Thoracic aorta (tissue), 2 donors: ENCODE results near the gene LRP2. TPM values are rescaled to one million over a fixed set of nuclear protein-coding genes. Genes with fewer than 3 reads are reported as not detected.
"Not testable (repeated sequence)": the region's sequence is repeated elsewhere in the genome, so short reads cannot be mapped to it uniquely, and the experiment has no call there.

ENCODE experiments used
- ATAC-seq: fragments of 150-250 bp; one replicate; pipeline ENCODE4 v1.8.0; 2017; ENCODE audit warnings: low read depth; ENCODE audit not compliant: insufficient number of reproducible peaks, low FRiP score
- DNase-seq: peaks from one replicate; pipeline ENCODE4 v3.0.0-alpha.2; 2020; ENCODE audit warnings: low spot score
- H3K27ac ChIP-seq, 2 donors: fragments of 200-600 bp; sonication (generic); 1 replicate in 1 of 2; 2 replicates in 1 of 2; pipeline ENCODE4 v1.5.1; 2016; ENCODE audit warnings: mild to moderate bottlenecking in 2 of 2, moderate library complexity in 2 of 2
- H3K27me3 ChIP-seq: fragments of 200-600 bp; sonication (generic); replicated peaks from 2 replicates; pipeline ENCODE4 v1.6.0; 2016; ENCODE audit warnings: mild to moderate bottlenecking; ENCODE audit not compliant: insufficient read depth
- H3K36me3 ChIP-seq: fragments of 200-600 bp; sonication (generic); one replicate; pipeline ENCODE4 v1.5.1; 2016
- H3K4me1 ChIP-seq, 2 donors: fragments of 200-600 bp; sonication (generic); 1 replicate in 1 of 2; 2 replicates in 1 of 2; pipeline versions ENCODE4 v1.5.1 to v1.6.0; 2016; ENCODE audit warnings: low read depth in 2 of 2, mild to moderate bottlenecking in 1 of 2; ENCODE audit not compliant: control insufficient read depth in 1 of 2
- H3K4me3 ChIP-seq: fragments of 200-600 bp; sonication (generic); 2 replicates; pipeline ENCODE4 v1.5.1; 2016; ENCODE audit warnings: mild to moderate bottlenecking
- H3K9me3 ChIP-seq: fragments of 200-600 bp; sonication (generic); 2 replicates; pipeline ENCODE4 v1.5.1; 2016
- CTCF ChIP-seq: fragments of 200-600 bp; sonication (generic); IDR thresholded peaks from one replicate; pipeline ENCODE4 v1.5.1; 2019; ENCODE audit warnings: antibody characterized with exemption
- total RNA-seq, 2 donors: library from RNA; depleted of rRNA; stranded (reverse); fragments of >200 nt; gene quantifications; one replicate each; pipeline versions ENCODE4 v1.1.0 to v1.2.3, GENCODE V29; 2016

Gene LRP2
- total RNA-seq, 2 donors from 2014 or later = 0.07 to 0.14 TPM

- H3K9me3 ChIP-seq = no peaks in the 10 kb centered on the region
- no peak for TF ChIP-seq CTCF
- H3K4me1 ChIP-seq = no peaks in the 10 kb centered on the region
- ATAC-seq (no peak), DNase-seq (no peak)
- no peaks in the 10 kb centered on the region for H3K36me3 ChIP-seq
- H3K4me3 ChIP-seq = no peak overlapping the region
- no peak overlapping the region for H3K27ac ChIP-seq
- H3K27me3 ChIP-seq = no peaks in the 10 kb centered on the region
Measured at GRCh38 chr2:169272010-169272409, 90.3 kb downstream of the LRP2 start.

DNA sequence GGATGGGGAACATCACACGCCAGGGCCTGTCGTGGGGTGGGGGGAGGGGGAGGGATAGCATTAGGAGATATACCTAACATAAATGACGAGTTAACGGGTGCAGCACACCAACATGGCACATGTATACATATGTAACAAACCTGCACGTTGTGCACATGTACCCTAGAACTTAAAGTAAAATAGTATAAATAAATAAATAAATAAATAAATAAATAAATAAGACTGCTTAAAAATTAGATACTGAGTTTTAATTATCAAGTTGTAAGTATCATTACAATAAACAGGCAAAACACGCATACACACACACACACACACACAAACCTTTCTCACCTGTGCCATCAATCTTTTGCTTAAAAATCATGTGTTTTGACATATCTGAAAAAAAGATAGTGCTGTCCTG lies 91.8 kb downstream of the LRP2 start:
- not testable (repeated sequence) for H3K9me3 ChIP-seq, ATAC-seq, H3K4me1 ChIP-seq, H3K36me3 ChIP-seq, DNase-seq, H3K27me3 ChIP-seq, H3K27ac ChIP-seq, H3K4me3 ChIP-seq

- no peaks in the 10 kb centered on the region for H3K4me1 ChIP-seq
- no peak for TF ChIP-seq CTCF
- H3K4me3 ChIP-seq = no peak overlapping the region
- H3K27ac ChIP-seq = no peak overlapping the region
- no peaks in the 10 kb centered on the region for H3K36me3 ChIP-seq
- H3K9me3 ChIP-seq = no peaks in the 10 kb centered on the region
- H3K27me3 ChIP-seq = no peaks in the 10 kb centered on the region
- ATAC-seq = no peak
- no peak for DNase-seq
Measured at GRCh38 chr2:169265591-169265990, 96.7 kb downstream of the LRP2 start.

DNA sequence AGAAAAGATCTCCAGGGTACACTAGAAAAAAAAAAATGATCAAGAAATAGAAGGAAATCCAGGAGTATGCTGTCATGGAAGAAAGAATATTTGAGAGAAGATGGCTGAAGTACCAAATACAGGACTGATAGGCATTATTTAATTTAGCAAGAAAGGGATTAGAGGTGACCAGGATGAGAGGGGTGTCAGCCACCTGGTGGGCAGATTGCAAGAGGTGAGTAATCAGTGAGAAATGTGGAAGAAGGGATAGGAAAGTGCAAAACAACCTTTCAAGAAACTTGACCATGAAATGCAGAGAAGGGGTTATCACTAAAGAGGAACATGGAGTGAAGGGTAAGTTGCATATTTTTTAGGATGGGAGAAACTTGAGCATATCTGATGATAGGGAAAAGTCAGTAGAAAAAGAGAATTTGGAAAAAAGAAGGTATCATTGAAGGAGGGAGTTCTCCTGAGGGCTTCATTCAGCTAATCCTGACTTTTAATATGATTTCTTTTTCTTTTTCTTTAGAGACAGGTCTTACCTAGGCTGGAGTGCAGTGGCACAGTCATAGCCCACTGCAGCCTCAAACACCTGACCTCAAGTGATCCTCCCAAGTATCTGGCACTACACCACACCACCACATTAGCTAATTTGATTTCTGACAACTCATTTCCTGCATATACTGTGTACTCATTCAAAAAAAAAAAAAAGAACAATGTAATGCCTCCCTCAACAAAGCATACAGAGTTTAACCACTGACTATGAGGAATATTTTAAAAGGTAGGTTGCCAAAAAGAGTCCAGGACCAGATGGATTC lies 101.3 kb downstream of the LRP2 start:
- no peak for TF ChIP-seq CTCF
- H3K9me3 ChIP-seq = no peaks in the 10 kb centered on the region
- DNase-seq = no peak
- no peak overlapping the region for H3K27ac ChIP-seq
- H3K27me3 ChIP-seq = no peaks in the 10 kb centered on the region
- H3K4me3 ChIP-seq = no peak overlapping the region
- no peaks in the 10 kb centered on the region for H3K4me1 ChIP-seq
- ATAC-seq = no peak
- H3K36me3 ChIP-seq = no peaks in the 10 kb centered on the region

DNA sequence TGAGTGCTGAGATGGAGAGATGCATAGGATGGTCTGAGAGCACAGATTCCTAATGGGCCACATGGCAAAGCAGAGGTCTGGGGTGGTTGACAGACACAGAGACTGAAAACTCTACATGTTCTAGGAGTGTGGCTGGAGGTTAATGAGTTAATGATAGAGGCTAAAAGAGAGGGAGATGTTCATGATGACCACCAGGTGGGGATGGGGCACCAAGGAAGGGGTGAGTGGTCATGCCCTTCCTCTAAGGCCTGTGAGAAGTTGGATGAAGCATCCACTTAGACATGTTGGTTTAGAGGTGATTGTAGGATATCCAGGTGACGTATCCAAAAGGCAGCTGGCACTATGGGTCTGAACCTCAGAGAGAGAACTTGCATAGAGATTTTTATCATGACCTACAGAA lies 102.1 kb downstream of the LRP2 start:
- ATAC-seq (no peak), DNase-seq (no peak)
- no peaks in the 10 kb centered on the region for H3K9me3 ChIP-seq
- no peak overlapping the region for H3K4me3 ChIP-seq
- H3K36me3 ChIP-seq = no peaks in the 10 kb centered on the region
- H3K27ac ChIP-seq = no peak overlapping the region
- H3K4me1 ChIP-seq = no peaks in the 10 kb centered on the region
- H3K27me3 ChIP-seq = no peaks in the 10 kb centered on the region
- no peak for TF ChIP-seq CTCF

GRCh38 chr2:169259402-169259801 lies 102.9 kb downstream of the LRP2 start:
- H3K36me3 ChIP-seq = no peaks in the 10 kb centered on the region
- H3K4me3 ChIP-seq = no peak overlapping the region
- TF ChIP-seq CTCF = no peak
- no peaks in the 10 kb centered on the region for H3K27me3 ChIP-seq
- no peaks in the 10 kb centered on the region for H3K9me3 ChIP-seq
- no peak for DNase-seq
- no peak overlapping the region for H3K27ac ChIP-seq
- H3K4me1 ChIP-seq = no peaks in the 10 kb centered on the region
- no peak for ATAC-seq
